H54 (cell line): ENCODE results near the gene POLR1D.
"Not testable (repeated sequence)": the region's sequence is repeated elsewhere in the genome, so short reads cannot be mapped to it uniquely, and the experiment has no call there.

Experiments
- DNase-seq: peaks from one replicate; pipeline ENCODE4 v3.0.0; 2011; ENCODE audit warnings: low spot score, mixed read lengths; ENCODE audit not compliant: insufficient read length
- FAIRE-seq: peaks from 3 replicates; lab custom pipeline; 2011; peaks lifted over from hg19 to GRCh38; lab: Jason Lieb, UNC
- POLR2A ChIP-seq: IDR thresholded peaks from 2 replicates; pipeline ENCODE4 v1.6.1; 2011; ENCODE audit warnings: low read depth, mild to moderate bottlenecking, low read length

POLR1D gene

GRCh38 chr13:27622881-27623280, 1.2 kb downstream of the POLR1D start:
- no peak for FAIRE-seq
- DNase-seq = no peak
- no peak for TF ChIP-seq POLR2A

- FAIRE-seq (no peak), DNase-seq (no peak)
- TF ChIP-seq POLR2A = no peak
Measured at GRCh38 chr13:27624071-27624470, 2.4 kb downstream of the POLR1D start.

- no peak for TF ChIP-seq POLR2A
- DNase-seq (no peak), FAIRE-seq (no peak)
Measured at GRCh38 chr13:27625839-27626238, 4.1 kb downstream of the POLR1D start.

GRCh38 chr13:27627380-27627779, 5.7 kb downstream of the POLR1D start:
- no peak for DNase-seq
- no peak for FAIRE-seq

GRCh38 chr13:27628081-27628480, 6.4 kb downstream of the POLR1D start:
- FAIRE-seq (no peak), DNase-seq (no peak)
- TF ChIP-seq POLR2A = no peak

More at GRCh38 chr13:27627380-27627779, 5.7 kb downstream of the POLR1D start:
- no peak for TF ChIP-seq POLR2A

GRCh38 chr13:27628766-27629165, 7.1 kb downstream of the POLR1D start:
- DNase-seq, FAIRE-seq: not testable (repeated sequence)

- no peak for FAIRE-seq
- DNase-seq = no peak
- no peak for TF ChIP-seq POLR2A
Measured at GRCh38 chr13:27631156-27631555, 9.5 kb downstream of the POLR1D start.

GRCh38 chr13:27631665-27632064, 10.0 kb downstream of the POLR1D start:
- DNase-seq = no peak
- no peak for FAIRE-seq
- TF ChIP-seq POLR2A = no peak

- DNase-seq = no peak
- TF ChIP-seq POLR2A = no peak
- FAIRE-seq = no peak
Measured at GRCh38 chr13:27632214-27632613, 10.5 kb downstream of the POLR1D start.

- no peak for DNase-seq
- TF ChIP-seq POLR2A = no peak
- no peak for FAIRE-seq
Measured at GRCh38 chr13:27632648-27633047, 11.0 kb downstream of the POLR1D start.

- TF ChIP-seq POLR2A = no peak
- DNase-seq = no peak
- no peak for FAIRE-seq
Measured at GRCh38 chr13:27634231-27634630, 12.5 kb downstream of the POLR1D start.

- DNase-seq (no peak), FAIRE-seq (no peak)
- no peak for TF ChIP-seq POLR2A
Measured at GRCh38 chr13:27634791-27635190, 13.1 kb downstream of the POLR1D start.

GRCh38 chr13:27635266-27635665, 13.6 kb downstream of the POLR1D start:
- FAIRE-seq (no peak), DNase-seq (no peak)
- TF ChIP-seq POLR2A = no peak

GRCh38 chr13:27636589-27637288, 15.0 kb downstream of the POLR1D start:
- TF ChIP-seq POLR2A = no peak
- FAIRE-seq (no peak), DNase-seq (no peak)

- no peak for DNase-seq
- FAIRE-seq = no peak
- TF ChIP-seq POLR2A = no peak
Measured at GRCh38 chr13:27637289-27637626, 15.6 kb downstream of the POLR1D start.
